HUES6 (cell line): ENCODE measurements around the gene SUPT3H.

ENCODE experiments used
- H3K27ac ChIP-seq: 2 replicates; pipeline ENCODE4 v1.7.0; 2013; ENCODE audit warnings: low read depth, mild to moderate bottlenecking, low read length, inconsistent platforms
- H3K27me3 ChIP-seq: 2 replicates; pipeline ENCODE4 v1.6.1; 2013; ENCODE audit warnings: low read length; ENCODE audit not compliant: control insufficient read depth, insufficient read depth
- H3K36me3 ChIP-seq: 2 replicates; pipeline ENCODE4 v1.6.1; 2013; ENCODE audit warnings: low read length; ENCODE audit not compliant: control insufficient read depth, insufficient read depth
- H3K4me1 ChIP-seq: 2 replicates; pipeline ENCODE4 v1.6.1; 2013; ENCODE audit warnings: low read length; ENCODE audit not compliant: control insufficient read depth, insufficient read depth
- H3K4me3 ChIP-seq: 2 replicates; pipeline ENCODE4 v1.5.1; 2013; ENCODE audit warnings: low read depth, low read length
- H3K9ac ChIP-seq: one replicate; pipeline ENCODE4 v1.6.1; 2013; ENCODE audit warnings: mild to moderate bottlenecking, low read length
- H3K9me3 ChIP-seq: 2 replicates; pipeline ENCODE4 v1.6.1; 2013; ENCODE audit warnings: low read depth, low read length; ENCODE audit not compliant: control insufficient read depth, insufficient read depth

The SUPT3H gene

DNA sequence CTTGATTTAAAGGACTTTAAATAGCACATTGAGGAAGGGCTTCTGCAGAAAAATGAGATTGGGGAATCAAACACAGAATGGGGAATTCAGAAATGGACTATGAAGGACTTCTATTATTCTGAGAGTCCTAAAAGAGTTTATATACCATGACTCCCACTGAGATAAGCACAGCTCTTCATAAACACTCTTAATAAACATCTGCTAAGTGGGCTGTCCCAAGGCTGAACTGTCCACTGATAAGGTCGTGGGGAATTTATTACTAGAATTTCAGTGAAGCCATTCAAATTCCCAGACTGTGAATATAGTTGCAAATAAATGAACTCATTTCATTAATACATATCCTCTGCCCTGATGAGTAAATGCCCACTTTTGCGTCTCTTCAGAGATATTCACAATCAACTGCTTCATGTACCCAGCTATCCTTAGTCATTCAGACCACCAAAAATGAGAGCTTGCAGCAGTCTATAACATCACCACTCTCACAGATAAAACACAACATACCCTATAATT is 517.8 kb downstream of the SUPT3H start:
- H3K9me3 ChIP-seq, result peaks cover 5% of the 10 kb centered on the region
- H3K9ac ChIP-seq, result no peak overlapping the region
- H3K27me3 ChIP-seq, result no peaks in the 10 kb centered on the region
- H3K4me1 ChIP-seq, result no peaks in the 10 kb centered on the region; the same call in 1 of the 2 replicates
- no peak overlapping the region for H3K4me3 ChIP-seq
- no peaks in the 10 kb centered on the region for H3K36me3 ChIP-seq
- no peak overlapping the region for H3K27ac ChIP-seq

DNA sequence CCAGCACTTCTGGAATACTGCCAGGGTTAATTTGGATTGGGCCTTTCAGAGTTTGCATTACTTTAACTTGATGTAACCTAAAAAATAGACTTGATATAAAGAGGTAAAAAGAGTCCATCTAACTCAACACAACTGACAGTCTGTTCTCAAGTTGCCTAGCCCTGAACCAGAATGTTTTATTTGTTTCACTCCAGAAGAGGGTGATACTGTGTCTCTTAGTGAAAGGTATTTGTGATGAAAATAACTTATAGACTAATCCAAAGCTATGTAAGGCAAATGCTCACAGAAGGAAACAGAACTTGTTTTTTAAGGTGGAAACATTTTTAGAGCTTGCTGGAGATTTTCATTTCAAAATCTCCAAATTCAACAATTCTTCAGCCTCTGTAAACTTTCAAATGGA is 518.7 kb downstream of the SUPT3H start:
- no peaks in the 10 kb centered on the region for H3K27me3 ChIP-seq
- no peaks in the 10 kb centered on the region; the same call in 1 of the 2 replicates for H3K4me1 ChIP-seq
- H3K9ac ChIP-seq, result no peak overlapping the region
- H3K36me3 ChIP-seq, result no peaks in the 10 kb centered on the region
- H3K9me3 ChIP-seq, result peaks cover 2% of the 10 kb centered on the region; the same call in 1 of the 2 replicates
- no peak overlapping the region for H3K27ac ChIP-seq
- H3K4me3 ChIP-seq, result no peak overlapping the region

DNA sequence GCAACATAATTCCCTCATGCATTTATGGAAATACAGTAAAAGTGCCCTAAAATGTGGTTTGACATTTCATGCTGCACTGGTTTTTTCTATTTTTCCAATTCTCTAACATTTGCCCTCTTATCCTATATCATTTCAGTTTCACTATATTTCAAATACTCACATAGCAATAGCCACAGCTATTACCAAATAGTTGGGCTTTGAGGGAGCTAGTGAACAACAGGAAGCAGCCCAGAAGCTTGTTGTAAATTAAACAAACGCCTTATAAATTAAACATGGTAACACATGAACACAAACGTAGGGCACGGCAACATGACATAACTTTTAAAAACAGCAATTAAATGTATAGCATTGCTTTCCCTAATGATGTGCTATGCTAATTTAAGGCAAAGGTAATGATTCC is 521.3 kb downstream of the SUPT3H start:
- H3K27ac ChIP-seq, result no peak overlapping the region
- no peaks in the 10 kb centered on the region; the same call in 1 of the 2 replicates for H3K4me1 ChIP-seq
- no peak overlapping the region for H3K9ac ChIP-seq
- no peaks in the 10 kb centered on the region for H3K36me3 ChIP-seq
- no peaks in the 10 kb centered on the region for H3K27me3 ChIP-seq
- H3K9me3 ChIP-seq, result peaks cover 2% of the 10 kb centered on the region; the same call in 1 of the 2 replicates
- H3K4me3 ChIP-seq, result no peak overlapping the region

DNA sequence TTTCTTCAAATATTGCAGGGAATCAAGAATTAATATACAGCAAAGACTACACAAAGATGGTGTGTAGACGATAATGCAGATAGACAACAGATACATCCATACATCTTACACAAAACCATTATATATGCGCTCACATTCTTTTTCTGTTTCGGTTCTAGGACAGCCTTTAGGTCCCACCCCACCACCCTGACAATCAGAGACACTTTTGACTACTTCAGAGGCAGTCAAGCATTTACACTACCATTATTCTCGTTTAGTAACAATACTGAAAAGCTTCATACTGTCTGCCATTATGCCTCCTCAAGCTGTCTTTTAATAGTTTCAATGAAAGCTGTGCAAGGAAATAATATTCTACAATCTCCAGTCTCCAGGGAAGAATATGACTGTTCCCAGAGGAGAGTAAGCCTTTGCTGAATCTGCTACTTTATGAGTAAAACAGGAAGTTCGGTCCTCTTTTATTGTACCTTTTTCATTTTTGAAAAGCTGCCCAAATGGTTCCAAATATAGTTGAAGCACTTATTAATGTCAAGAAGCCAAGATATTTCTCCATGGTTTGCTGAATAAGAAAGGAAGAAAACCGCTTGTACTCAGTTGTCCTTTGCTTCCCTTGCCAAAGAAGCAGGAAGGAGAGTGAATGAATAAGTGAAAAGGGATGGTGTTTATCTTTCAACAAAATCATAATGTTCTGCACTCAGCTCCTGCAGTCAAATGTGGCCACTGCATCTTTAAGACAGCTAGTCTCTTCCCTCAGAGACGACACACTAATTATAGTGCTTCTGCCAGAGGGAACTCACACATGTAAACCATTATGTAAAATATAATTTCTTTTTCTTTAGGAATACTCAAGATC is 521.9 kb downstream of the SUPT3H start:
- H3K27me3 ChIP-seq, result no peaks in the 10 kb centered on the region
- H3K9ac ChIP-seq, result no peak overlapping the region
- no peaks in the 10 kb centered on the region; the same call in 1 of the 2 replicates for H3K4me1 ChIP-seq
- H3K9me3 ChIP-seq, result peaks cover 2% of the 10 kb centered on the region; the same call in 1 of the 2 replicates
- no peak overlapping the region for H3K27ac ChIP-seq
- H3K36me3 ChIP-seq, result no peaks in the 10 kb centered on the region
- no peak overlapping the region for H3K4me3 ChIP-seq

DNA sequence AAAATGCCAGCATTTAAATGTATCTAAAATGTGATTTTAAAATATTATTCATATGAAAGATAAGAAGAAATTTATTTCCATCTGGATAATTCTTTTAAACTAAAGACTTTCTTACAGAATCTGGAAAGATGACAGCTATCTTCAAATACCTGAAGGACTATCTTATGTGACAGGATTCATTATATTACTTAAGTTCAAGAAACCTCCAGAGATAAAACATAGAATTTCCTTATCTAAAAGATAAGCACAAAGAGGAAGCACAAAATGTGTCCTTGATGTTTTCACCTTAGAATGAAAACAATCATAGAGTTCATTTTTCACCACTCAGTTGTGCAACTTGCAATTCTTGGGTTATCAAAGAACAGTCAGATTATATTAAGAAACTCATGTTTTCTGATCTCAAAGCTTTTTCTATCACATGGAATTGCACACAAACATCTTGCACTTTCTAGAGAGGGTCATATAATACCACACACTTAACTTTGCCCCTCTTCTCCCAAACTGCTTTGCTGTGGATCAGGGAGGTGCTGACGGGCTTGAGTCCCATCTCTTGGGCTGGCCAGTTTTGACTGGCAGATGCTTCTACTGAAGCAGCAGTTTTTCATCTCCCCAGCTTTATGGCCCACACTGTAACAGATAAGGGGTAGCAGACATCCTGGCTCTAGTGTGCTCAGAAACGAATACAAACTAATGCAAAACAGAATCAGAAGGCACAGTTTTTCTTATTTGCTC is 522.9 kb downstream of the SUPT3H start:
- Histone ChIP-seq H3K4me1 (no peaks in the 10 kb centered on the region; the same call in 1 of the 2 replicates), H3K36me3 (no peaks in the 10 kb centered on the region), H3K27ac (no peak overlapping the region), H3K9me3 (peaks cover 2% of the 10 kb centered on the region; the same call in 1 of the 2 replicates), H3K9ac (no peak overlapping the region), H3K27me3 (no peaks in the 10 kb centered on the region), H3K4me3 (no peak overlapping the region)

DNA sequence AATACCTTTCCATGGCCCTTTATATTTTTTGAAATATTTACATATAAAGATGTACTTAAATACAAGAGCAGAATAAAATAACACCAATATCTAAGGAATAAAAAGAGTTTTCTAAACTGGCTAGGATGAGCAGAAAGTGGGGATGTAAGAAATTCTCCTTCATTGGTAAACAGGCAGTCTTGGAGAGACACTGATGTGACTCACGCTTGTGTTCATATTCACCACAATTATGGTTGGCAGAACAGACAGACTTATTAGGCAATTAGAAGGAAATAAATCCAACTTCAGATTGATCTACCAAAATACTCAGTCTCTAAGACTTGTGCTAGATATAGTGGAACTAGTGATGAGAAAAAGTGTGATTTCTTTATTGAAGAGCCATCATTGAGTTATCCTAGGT is 526.6 kb downstream of the SUPT3H start:
- Histone ChIP-seq H3K9ac (no peak overlapping the region), H3K27ac (no peak overlapping the region), H3K36me3 (no peaks in the 10 kb centered on the region), H3K4me3 (no peak overlapping the region), H3K4me1 (no peaks in the 10 kb centered on the region; the same call in 1 of the 2 replicates), H3K9me3 (no peaks in the 10 kb centered on the region), H3K27me3 (no peaks in the 10 kb centered on the region)

DNA sequence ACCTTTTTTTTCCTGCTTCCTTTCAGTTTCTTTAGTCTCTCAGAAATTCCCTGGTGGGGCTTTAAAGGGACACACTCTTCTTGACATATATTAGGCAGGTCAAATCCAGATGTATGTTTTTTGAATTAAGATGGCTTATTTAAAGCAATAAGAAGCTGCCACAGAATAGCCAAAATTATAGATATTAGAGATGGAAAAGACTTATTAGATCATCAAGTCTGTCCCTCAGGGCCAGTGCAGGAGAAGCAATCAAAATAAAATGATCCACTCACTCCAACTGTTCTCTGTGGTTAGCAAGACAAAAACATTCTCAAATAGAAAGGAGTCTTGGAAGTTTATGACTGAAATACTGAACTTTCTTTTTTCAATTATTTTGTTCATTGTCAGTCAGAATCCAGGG is 527.4 kb downstream of the SUPT3H start:
- Histone ChIP-seq H3K4me1 (no peaks in the 10 kb centered on the region; the same call in 1 of the 2 replicates), H3K27ac (no peak overlapping the region), H3K36me3 (no peaks in the 10 kb centered on the region), H3K4me3 (no peak overlapping the region), H3K9ac (no peak overlapping the region), H3K27me3 (no peaks in the 10 kb centered on the region), H3K9me3 (no peaks in the 10 kb centered on the region)

DNA sequence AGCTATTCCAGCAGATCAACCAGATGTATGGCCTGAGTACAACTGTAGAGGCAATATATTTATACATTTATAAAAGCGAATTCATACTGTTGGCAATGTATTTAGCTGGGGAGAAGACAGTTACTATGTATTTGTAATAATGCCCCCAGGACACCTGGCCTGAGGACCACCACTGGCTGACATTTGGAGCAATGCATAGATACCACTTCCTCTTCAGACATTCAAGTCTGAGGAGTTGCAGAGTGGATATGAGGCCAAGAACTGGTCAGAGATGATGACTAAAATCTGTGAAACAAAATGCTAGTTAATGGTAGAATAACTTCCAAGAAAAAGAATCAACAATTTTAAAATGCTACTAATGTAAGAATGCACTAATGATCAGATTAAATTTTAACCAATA is 527.9 kb downstream of the SUPT3H start:
- no peaks in the 10 kb centered on the region for H3K9me3 ChIP-seq
- no peak overlapping the region for H3K9ac ChIP-seq
- no peaks in the 10 kb centered on the region for H3K27me3 ChIP-seq
- H3K36me3 ChIP-seq, result no peaks in the 10 kb centered on the region
- no peak overlapping the region for H3K4me3 ChIP-seq
- no peak overlapping the region for H3K27ac ChIP-seq
- H3K4me1 ChIP-seq, result no peaks in the 10 kb centered on the region

DNA sequence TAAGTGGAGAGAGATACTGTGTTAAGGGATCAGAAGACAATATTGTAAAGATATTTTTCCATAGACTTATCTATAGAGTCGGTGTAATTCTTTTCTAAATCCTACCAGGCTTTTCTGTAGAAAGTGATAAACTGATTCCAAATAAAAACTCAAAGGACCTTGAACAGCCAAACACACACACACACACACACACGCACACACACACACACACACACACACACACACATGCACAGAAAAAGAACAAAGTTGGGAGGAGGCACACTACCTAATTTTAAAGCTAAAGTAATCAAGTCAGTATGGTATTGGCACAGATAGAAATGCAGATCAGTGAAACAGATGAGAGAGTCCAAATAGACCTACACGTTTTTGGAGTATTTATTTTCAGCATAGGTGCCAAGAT is 534.0 kb downstream of the SUPT3H start:
- no peak overlapping the region for H3K4me3 ChIP-seq
- no peaks in the 10 kb centered on the region for H3K36me3 ChIP-seq
- H3K27ac ChIP-seq, result no peak overlapping the region
- no peaks in the 10 kb centered on the region for H3K4me1 ChIP-seq
- H3K9ac ChIP-seq, result no peak overlapping the region
- H3K27me3 ChIP-seq, result no peaks in the 10 kb centered on the region
- H3K9me3 ChIP-seq, result no peaks in the 10 kb centered on the region

DNA sequence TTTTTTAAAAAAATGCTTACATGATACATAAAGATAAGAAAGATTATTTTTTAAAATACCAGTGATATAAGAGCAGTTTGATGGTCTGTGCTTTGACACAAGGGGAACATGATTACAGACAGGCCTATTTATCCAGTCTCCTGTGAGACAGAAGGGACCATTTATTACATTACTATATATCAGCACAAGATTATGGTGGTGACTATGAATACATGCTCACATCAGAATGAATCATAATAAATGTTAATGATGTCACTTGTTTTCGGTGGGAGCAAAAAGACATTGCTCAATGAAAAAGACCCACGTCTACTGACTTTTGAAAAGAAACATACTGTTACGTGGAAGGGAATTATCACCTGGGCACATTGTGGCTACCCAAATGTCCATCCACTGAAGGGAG is 535.1 kb downstream of the SUPT3H start:
- no peaks in the 10 kb centered on the region for H3K4me1 ChIP-seq
- no peak overlapping the region for H3K9ac ChIP-seq
- no peaks in the 10 kb centered on the region for H3K9me3 ChIP-seq
- H3K4me3 ChIP-seq, result no peak overlapping the region
- H3K27me3 ChIP-seq, result no peaks in the 10 kb centered on the region
- H3K27ac ChIP-seq, result no peak overlapping the region
- no peaks in the 10 kb centered on the region for H3K36me3 ChIP-seq

DNA sequence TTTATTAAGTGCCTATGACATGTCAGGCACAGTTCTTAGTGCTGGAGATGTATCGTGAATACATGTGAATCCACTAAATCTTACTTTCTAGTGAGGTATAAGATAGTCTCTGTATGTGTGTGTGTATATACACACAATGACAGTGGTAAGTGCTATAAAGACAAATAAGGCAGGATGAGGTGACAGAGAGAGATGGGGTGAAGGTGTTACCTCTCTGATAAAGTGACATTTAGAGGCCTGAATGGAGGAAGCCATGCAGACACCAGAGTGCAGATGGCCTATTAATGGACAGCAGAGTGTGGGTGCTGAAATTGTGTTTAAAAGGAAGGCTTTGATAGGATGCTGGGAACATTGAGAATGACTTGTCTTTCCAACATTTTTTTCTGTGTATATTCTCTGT is 535.9 kb downstream of the SUPT3H start:
- H3K4me1 ChIP-seq, result no peaks in the 10 kb centered on the region
- H3K27me3 ChIP-seq, result no peaks in the 10 kb centered on the region
- H3K36me3 ChIP-seq, result no peaks in the 10 kb centered on the region
- H3K9ac ChIP-seq, result no peak overlapping the region
- no peak overlapping the region for H3K4me3 ChIP-seq
- no peaks in the 10 kb centered on the region for H3K9me3 ChIP-seq
- no peak overlapping the region for H3K27ac ChIP-seq
